Caco-2 (cell line): ENCODE results near the gene SUPV3L1. TPM values are rescaled to one million over a fixed set of nuclear protein-coding genes. Genes with fewer than 3 reads are reported as not detected.

Source experiments
- BruUV-seq: library from RNA; stranded (reverse); fragments of 400-500 nt; replicated peaks from 2 replicates; lab custom pipeline; 2021; lab: Mats Ljungman, UMichigan
- CTCF ChIA-PET: fragments of 300-600 bp; sonication (Branson Sonifier 250); formaldehyde crosslinking; loops from one replicate; lab custom pipeline; 2022; ENCODE audit warnings: antibody characterized with exemption; lab: Charles Lee
- POLR2A ChIA-PET: fragments of 300-600 bp; sonication (Branson Sonifier 250); formaldehyde crosslinking; loops from one replicate; lab custom pipeline; 2022; ENCODE audit warnings: antibody characterized with exemption; lab: Charles Lee
- DNase-seq, 2 experiments: peaks; one replicate each; pipeline versions ENCODE4 v3.0.0 to v3.0.0-alpha.2; 2020 to 2022
- H3K27me3 ChIP-seq: replicated peaks from 2 replicates; pipeline ENCODE4 v1.6.0; 2011; ENCODE audit warnings: low read length; ENCODE audit not compliant: control insufficient read depth, insufficient read depth
- H3K36me3 ChIP-seq: 2 replicates; pipeline ENCODE4 v1.5.1; 2011; ENCODE audit warnings: low read length; ENCODE audit not compliant: control insufficient read depth, insufficient read depth
- H3K4me1 ChIP-seq: fragments of 250-450 bp; sonication (Bioruptor Pico); 2 replicates; pipeline ENCODE4 v1.5.1; 2020; ENCODE audit warnings: mild to moderate bottlenecking
- H3K4me3 ChIP-seq: 2 replicates; pipeline ENCODE4 v1.5.1; 2011; ENCODE audit warnings: low read depth, mild to moderate bottlenecking, control low read depth, low read length
- H3K9me3 ChIP-seq: fragments of 250-450 bp; sonication (Bioruptor Pico); 2 replicates; pipeline ENCODE4 v1.5.1; 2020; ENCODE audit warnings: mild to moderate bottlenecking, moderate library complexity
- H3K27ac Mint-ChIP-seq: one replicate; pipeline ENCODE4 v1.8.0; 2022; ENCODE audit warnings: mixed read lengths; ENCODE audit not compliant: unreplicated experiment
- H3K27me3 Mint-ChIP-seq: one replicate; pipeline ENCODE4 v1.8.0; 2022; ENCODE audit warnings: mixed read lengths; ENCODE audit not compliant: insufficient read depth, unreplicated experiment
- H3K36me3 Mint-ChIP-seq: one replicate; pipeline ENCODE4 v1.8.0; 2022; ENCODE audit warnings: mild to moderate bottlenecking, mixed read lengths; ENCODE audit not compliant: insufficient read depth, unreplicated experiment
- H3K4me1 Mint-ChIP-seq: one replicate; pipeline ENCODE4 v1.8.0; 2022; ENCODE audit warnings: low read depth, mixed read lengths; ENCODE audit not compliant: unreplicated experiment
- H3K4me3 Mint-ChIP-seq: one replicate; pipeline ENCODE4 v1.8.0; 2022; ENCODE audit warnings: mild to moderate bottlenecking, moderate library complexity, mixed read lengths; ENCODE audit not compliant: unreplicated experiment
- H3K9me3 Mint-ChIP-seq: one replicate; pipeline ENCODE4 v1.8.0; 2022; ENCODE audit warnings: mixed read lengths; ENCODE audit not compliant: unreplicated experiment
- CTCF ChIP-seq, 2 experiments: fragments of 200-600 bp in 1 of 2; IDR thresholded peaks; 1 replicate in 1 of 2; 2 replicates in 1 of 2; pipeline versions ENCODE4 v1.5.1 to v1.8.0; 2011 to 2022; ENCODE audit warnings: antibody characterized with exemption in 1 of 2, control low read depth in 1 of 2, inconsistent platforms in 1 of 2, low read depth in 1 of 2, low read length in 1 of 2, mild to moderate bottlenecking in 1 of 2, moderate library complexity in 1 of 2; ENCODE audit not compliant: insufficient read depth in 1 of 2, severe bottlenecking in 1 of 2, unreplicated experiment in 1 of 2
- intact Hi-C: fragments of 100-400 bp; cut with micrococcal nuclease; formaldehyde crosslinking; loops from one replicate; pipeline ENCODE4 v1.10.0; 2022; ENCODE audit not compliant: unreplicated experiment
- total RNA-seq: library from RNA; stranded (reverse); gene quantifications from 2 replicates; pipeline ENCODE4 v1.2.3, GENCODE V29; 2022

The SUPV3L1 gene
- total RNA-seq, 1 experiment from 2014 or later: 77.1 TPM

- ChIA-PET POLR2A (no interaction called here), CTCF (interaction anchor here (1.1 to 1.4 kb wide), 2 partner anchors 11 to 202 kb away, joined by 3 to 6 read pairs; no protein-coding TSS in a partner anchor)
- Histone ChIP-seq H3K27me3 (no peaks in the 10 kb centered on the region), H3K9me3 (no peaks in the 10 kb centered on the region), H3K4me1 (peaks cover 19% of the 10 kb centered on the region), H3K4me3 (no peak overlapping the region), H3K36me3 (peaks cover 3% of the 10 kb centered on the region; the same call in 1 of the 2 replicates)
- BruUV-seq: no TSS peak
- no peak for DNase-seq
- Mint-ChIP-seq H3K27me3 (no peaks in the 10 kb centered on the region), H3K4me1 (peaks cover 35% of the 10 kb centered on the region), H3K36me3 (peaks cover 25% of the 10 kb centered on the region), H3K27ac (no peak overlapping the region), H3K9me3 (no peaks in the 10 kb centered on the region), H3K4me3 (no peak overlapping the region)
- TF ChIP-seq CTCF (IDR thresholded peaks at IDR 0.05; ENCODE audit: insufficient read depth in 1 of 2, low read depth in 1 of 2, low read length in 1 of 2, severe bottlenecking in 1 of 2, unreplicated experiment in 1 of 2): no peak
- intact Hi-C loops: no loop called here
Observed at GRCh38 chr10:69211524-69211923, 31.5 kb downstream of the SUPV3L1 start.

GRCh38 chr10:69213591-69214311, 33.7 kb downstream of the SUPV3L1 start:
- no peak overlapping the region for H3K4me3 ChIP-seq
- Mint-ChIP-seq H3K36me3 (peaks cover 17% of the 10 kb centered on the region), H3K9me3 (no peaks in the 10 kb centered on the region), H3K4me1 (peaks cover 45% of the 10 kb centered on the region), H3K27me3 (no peaks in the 10 kb centered on the region), H3K27ac (peak overlapping the region; percentile 29), H3K4me3 (no peak overlapping the region)
- ChIA-PET POLR2A (no interaction called here), CTCF (interaction anchor here (0.7 to 1.3 kb wide), 3 partner anchors 38 to 501 kb away, joined by 3 to 6 read pairs (median 4); no protein-coding TSS in a partner anchor)
- intact Hi-C loops: no loop called here
- H3K9me3 ChIP-seq: no peaks in the 10 kb centered on the region
- H3K36me3 ChIP-seq: no peaks in the 10 kb centered on the region
- H3K4me1 ChIP-seq: peaks cover 33% of the 10 kb centered on the region
- no peaks in the 10 kb centered on the region for H3K27me3 ChIP-seq
- no peak for DNase-seq
- no peak for TF ChIP-seq CTCF (IDR thresholded peaks at IDR 0.05; ENCODE audit: insufficient read depth in 1 of 2, low read depth in 1 of 2, low read length in 1 of 2, severe bottlenecking in 1 of 2, unreplicated experiment in 1 of 2)
- no TSS peak for BruUV-seq

- ChIA-PET CTCF (interaction anchor here (0.6 to 0.7 kb wide), 2 partner anchors 39 to 202 kb away, joined by 3 to 4 read pairs; no protein-coding TSS in a partner anchor), POLR2A (no interaction called here)
- no peak for TF ChIP-seq CTCF (IDR thresholded peaks at IDR 0.05; ENCODE audit: insufficient read depth in 1 of 2, low read depth in 1 of 2, low read length in 1 of 2, severe bottlenecking in 1 of 2, unreplicated experiment in 1 of 2)
- Histone ChIP-seq H3K4me1 (peaks cover 40% of the 10 kb centered on the region), H3K36me3 (no peaks in the 10 kb centered on the region), H3K27me3 (no peaks in the 10 kb centered on the region), H3K4me3 (no peak overlapping the region), H3K9me3 (no peaks in the 10 kb centered on the region)
- Mint-ChIP-seq H3K4me3 (no peak overlapping the region), H3K36me3 (peaks cover 10% of the 10 kb centered on the region), H3K27ac (no peak overlapping the region), H3K9me3 (no peaks in the 10 kb centered on the region), H3K4me1 (peaks cover 39% of the 10 kb centered on the region), H3K27me3 (no peaks in the 10 kb centered on the region)
- BruUV-seq: no TSS peak
- DNase-seq: no peak
- intact Hi-C loops: no loop called here
Observed at GRCh38 chr10:69214666-69215131, 34.7 kb downstream of the SUPV3L1 start.
